SJSA1 (cell line): ENCODE data around the gene KRTAP10-2. TPM values are rescaled to one million over a fixed set of nuclear protein-coding genes. Genes with fewer than 3 reads are reported as not detected.
"Not testable (repeated sequence)": the region's sequence is repeated elsewhere in the genome, so short reads cannot be mapped to it uniquely, and the experiment has no call there.

ENCODE experiments used
- DNase-seq, 2 experiments: peaks; one replicate each; pipeline ENCODE4 v3.0.0-alpha.2; 2015 to 2020; ENCODE audit warnings: low spot score in 2 of 2, low read depth in 1 of 2
- H3K27ac ChIP-seq: fragments of 250-450 bp; sonication (Bioruptor Pico); 2 replicates; pipeline ENCODE4 v1.5.1; 2020; ENCODE audit warnings: mild to moderate bottlenecking, moderate library complexity
- H3K27me3 ChIP-seq: fragments of 250-450 bp; sonication (Bioruptor Pico); replicated peaks from 2 replicates; pipeline ENCODE4 v1.5.1; 2020; ENCODE audit warnings: mild to moderate bottlenecking, moderate library complexity
- H3K36me3 ChIP-seq: fragments of 250-450 bp; sonication (Bioruptor Pico); 2 replicates; pipeline ENCODE4 v1.5.1; 2020; ENCODE audit warnings: mild to moderate bottlenecking
- H3K4me1 ChIP-seq: fragments of 250-450 bp; sonication (Bioruptor Pico); replicated peaks from 2 replicates; pipeline ENCODE4 v1.6.1; 2021; ENCODE audit warnings: mild to moderate bottlenecking
- H3K4me3 ChIP-seq: fragments of 250-450 bp; sonication (Bioruptor Pico); 2 replicates; pipeline ENCODE4 v1.5.1; 2020; ENCODE audit warnings: mild to moderate bottlenecking
- H3K9me3 ChIP-seq: fragments of 250-450 bp; sonication (Bioruptor Pico); replicated peaks from 2 replicates; pipeline ENCODE4 v1.5.1; 2020; ENCODE audit warnings: mild to moderate bottlenecking
- total RNA-seq: library from RNA; depleted of rRNA; stranded (reverse); fragments of >200 nt; shearing (Covaris generic); gene quantifications from 2 replicates; pipeline ENCODE4 v1.2.3, GENCODE V29; 2014

KRTAP10-2 gene
- total RNA-seq, 1 experiment from 2014 or later: not detected

DNA sequence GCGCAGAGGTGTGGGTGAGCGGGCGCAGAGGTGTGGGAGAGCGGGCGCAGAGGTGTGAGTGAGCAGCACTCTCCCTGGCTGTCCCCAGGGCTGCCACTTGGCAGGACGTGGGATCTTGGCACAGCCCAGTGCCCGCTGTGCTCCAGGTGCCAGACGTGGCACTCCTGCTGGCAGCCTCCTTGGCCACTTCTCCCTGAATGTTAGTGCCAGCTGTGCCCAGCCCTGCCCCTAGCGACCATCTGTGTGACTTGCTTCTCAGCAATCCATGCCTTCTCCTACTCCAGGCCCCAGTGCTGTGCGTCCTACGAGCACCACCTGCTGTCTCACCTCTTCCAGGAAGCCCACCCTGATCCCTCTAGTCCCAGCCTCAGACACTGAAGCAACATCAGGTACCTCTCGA lies 41.8 kb downstream of the KRTAP10-2 start:
- Histone ChIP-seq H3K4me1 (no peaks in the 10 kb centered on the region), H3K27ac (no peak overlapping the region), H3K9me3 (no peaks in the 10 kb centered on the region), H3K27me3 (no peaks in the 10 kb centered on the region; the same call in 1 of the 2 replicates), H3K4me3 (no peak overlapping the region), H3K36me3 (no peaks in the 10 kb centered on the region)
- no peak for DNase-seq

DNA sequence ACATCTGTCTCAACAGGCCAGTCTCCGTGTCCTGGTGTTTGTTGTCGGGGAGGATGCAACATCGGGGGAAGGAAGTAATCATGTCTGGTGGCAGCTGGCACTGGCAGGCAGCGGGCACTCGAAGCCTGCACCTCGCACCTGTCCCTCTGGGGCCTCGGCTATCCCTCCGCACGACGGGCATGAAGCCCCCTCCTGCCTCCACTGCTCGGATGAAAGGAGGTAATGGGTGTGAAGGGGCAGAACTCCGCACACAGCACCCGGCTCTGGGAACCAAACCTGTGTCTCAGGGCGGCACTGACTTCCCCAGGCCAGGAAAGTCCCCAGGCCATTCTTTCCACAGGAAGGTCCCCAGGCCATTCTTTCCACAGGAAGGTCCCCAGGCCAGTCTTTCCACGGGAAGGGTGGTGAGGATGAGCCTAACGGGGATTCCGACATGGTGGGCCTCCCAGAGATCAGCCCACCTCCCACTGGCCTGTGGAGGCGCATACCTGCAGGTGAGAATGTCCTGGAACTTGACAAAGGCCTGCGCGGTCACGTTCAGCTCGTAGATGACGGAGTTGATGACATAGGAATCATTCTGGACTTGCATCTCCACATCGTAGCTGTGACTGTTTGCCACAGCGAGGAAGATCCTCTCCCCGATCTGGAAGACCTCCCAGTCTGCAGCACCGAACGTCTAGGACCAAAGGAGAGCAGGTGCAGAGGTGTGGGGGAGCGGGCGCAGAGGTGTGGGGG lies 42.4 kb downstream of the KRTAP10-2 start:
- H3K4me3 ChIP-seq: no peak overlapping the region
- H3K27ac ChIP-seq: no peak overlapping the region
- no peaks in the 10 kb centered on the region for H3K9me3 ChIP-seq
- H3K27me3 ChIP-seq: no peaks in the 10 kb centered on the region; the same call in 1 of the 2 replicates
- H3K36me3 ChIP-seq: no peaks in the 10 kb centered on the region
- no peak for DNase-seq
- H3K4me1 ChIP-seq: no peaks in the 10 kb centered on the region

DNA sequence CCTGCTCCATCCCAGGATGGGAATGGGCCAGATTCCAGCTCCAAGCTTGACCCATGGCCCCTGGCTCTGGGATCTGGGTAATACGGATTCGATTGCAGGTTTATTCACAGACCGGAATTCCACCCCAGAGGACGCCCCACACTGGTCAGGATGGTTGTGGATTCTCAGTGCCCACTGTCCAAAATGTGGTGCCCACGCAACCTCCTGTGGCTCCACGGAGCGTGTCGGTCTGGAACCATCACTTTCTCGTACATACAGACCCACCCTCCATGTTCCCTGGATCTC lies 42.9 kb downstream of the KRTAP10-2 start:
- Histone ChIP-seq H3K27me3 (no peaks in the 10 kb centered on the region; the same call in 1 of the 2 replicates), H3K27ac (no peak overlapping the region), H3K4me1 (no peaks in the 10 kb centered on the region), H3K4me3 (no peak overlapping the region), H3K9me3 (no peaks in the 10 kb centered on the region), H3K36me3 (no peaks in the 10 kb centered on the region)
- DNase-seq: no peak

- no peaks in the 10 kb centered on the region for H3K4me1 ChIP-seq
These were observed 43.5 kb downstream of the KRTAP10-2 start for GRCh38 chr21:44507673-44508425.

GRCh38 chr21:44506279-44507255 lies 44.7 kb downstream of the KRTAP10-2 start:
- no peak overlapping the region for H3K27ac ChIP-seq
- no peaks in the 10 kb centered on the region for H3K36me3 ChIP-seq
- no peaks in the 10 kb centered on the region for H3K9me3 ChIP-seq
- H3K4me3 ChIP-seq: no peak overlapping the region
- H3K4me1 ChIP-seq: no peaks in the 10 kb centered on the region
- DNase-seq: no peak
- no peaks in the 10 kb centered on the region; the same call in 1 of the 2 replicates for H3K27me3 ChIP-seq

More at GRCh38 chr21:44507673-44508425, 43.5 kb downstream of the KRTAP10-2 start:
- no peak for DNase-seq
- no peaks in the 10 kb centered on the region for H3K36me3 ChIP-seq
- no peaks in the 10 kb centered on the region for H3K9me3 ChIP-seq
- no peaks in the 10 kb centered on the region; the same call in 1 of the 2 replicates for H3K27me3 ChIP-seq
- H3K4me3 ChIP-seq: no peak overlapping the region
- H3K27ac ChIP-seq: no peak overlapping the region

DNA sequence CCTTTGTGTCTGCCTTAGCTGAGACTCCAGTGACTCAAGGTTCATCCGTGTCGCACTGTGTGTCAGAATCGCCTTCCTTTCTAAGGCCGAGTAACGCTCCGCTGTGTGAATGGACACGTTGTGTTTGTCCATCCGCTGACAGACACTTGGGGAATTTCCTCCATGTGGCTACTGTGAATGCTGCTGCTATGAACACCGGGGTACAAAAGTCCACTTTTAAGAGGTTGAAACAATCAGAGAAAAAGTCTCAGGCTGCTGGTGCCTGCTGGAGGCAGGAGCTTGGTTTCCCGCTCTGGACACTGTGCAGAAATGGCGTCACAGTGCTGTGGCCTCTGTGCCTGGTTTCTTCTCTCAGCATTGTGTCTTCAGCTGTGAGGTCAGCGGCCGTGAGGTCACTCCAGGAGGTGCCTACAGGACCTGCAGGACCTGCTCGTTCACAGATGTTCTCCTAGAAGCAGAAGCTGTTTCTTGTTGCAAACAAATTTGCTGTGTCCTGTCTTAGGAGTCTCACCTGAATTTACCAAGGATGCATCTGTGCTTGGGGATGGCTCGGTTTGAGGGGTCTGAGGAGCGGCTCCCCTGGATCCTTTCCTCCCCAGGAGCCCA lies 45.5 kb downstream of the KRTAP10-2 start:
- Histone ChIP-seq H3K4me3 (no peak overlapping the region), H3K27me3 (no peaks in the 10 kb centered on the region; the same call in 1 of the 2 replicates), H3K4me1 (no peaks in the 10 kb centered on the region), H3K9me3 (no peaks in the 10 kb centered on the region), H3K27ac (no peak overlapping the region), H3K36me3 (no peaks in the 10 kb centered on the region)
- DNase-seq: no peak

DNA sequence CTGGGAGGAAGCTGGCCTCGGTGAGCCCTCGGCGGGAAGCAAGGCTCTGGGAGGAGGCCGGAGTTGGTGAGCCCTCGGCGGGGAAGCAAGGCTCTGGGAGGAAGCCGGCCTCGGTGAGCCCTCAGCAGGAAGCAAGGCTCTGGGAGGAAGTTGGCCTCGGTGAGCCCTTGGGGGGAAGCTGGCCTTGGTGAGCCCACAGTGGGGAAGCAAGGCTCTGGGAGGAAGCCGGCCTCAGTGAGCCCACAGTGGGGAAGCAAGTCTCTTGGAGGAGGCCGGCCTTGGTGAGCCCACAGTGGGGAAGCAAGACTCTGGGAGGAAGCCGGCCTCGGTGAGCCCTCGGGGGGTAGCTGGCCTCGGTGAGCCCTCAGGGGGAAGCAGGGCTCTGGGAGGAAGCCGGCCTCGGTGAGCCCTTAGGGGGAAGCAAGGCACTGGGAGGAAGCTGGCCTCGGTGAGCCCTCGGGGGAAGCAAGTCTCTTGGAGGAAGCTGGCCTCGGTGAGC lies 47.4 kb downstream of the KRTAP10-2 start:
- no peak overlapping the region for H3K4me3 ChIP-seq
- no peak for DNase-seq
- H3K4me1 ChIP-seq: no peaks in the 10 kb centered on the region
- no peaks in the 10 kb centered on the region; the same call in 1 of the 2 replicates for H3K27me3 ChIP-seq
- H3K27ac ChIP-seq: no peak overlapping the region
- H3K36me3 ChIP-seq: no peaks in the 10 kb centered on the region
- H3K9me3 ChIP-seq: no peaks in the 10 kb centered on the region

- H3K27me3 ChIP-seq, H3K27ac ChIP-seq, H3K9me3 ChIP-seq, DNase-seq, H3K4me3 ChIP-seq, H3K4me1 ChIP-seq, H3K36me3 ChIP-seq: not testable (repeated sequence)
These were observed 48.1 kb downstream of the KRTAP10-2 start for GRCh38 chr21:44503006-44503889.

DNA sequence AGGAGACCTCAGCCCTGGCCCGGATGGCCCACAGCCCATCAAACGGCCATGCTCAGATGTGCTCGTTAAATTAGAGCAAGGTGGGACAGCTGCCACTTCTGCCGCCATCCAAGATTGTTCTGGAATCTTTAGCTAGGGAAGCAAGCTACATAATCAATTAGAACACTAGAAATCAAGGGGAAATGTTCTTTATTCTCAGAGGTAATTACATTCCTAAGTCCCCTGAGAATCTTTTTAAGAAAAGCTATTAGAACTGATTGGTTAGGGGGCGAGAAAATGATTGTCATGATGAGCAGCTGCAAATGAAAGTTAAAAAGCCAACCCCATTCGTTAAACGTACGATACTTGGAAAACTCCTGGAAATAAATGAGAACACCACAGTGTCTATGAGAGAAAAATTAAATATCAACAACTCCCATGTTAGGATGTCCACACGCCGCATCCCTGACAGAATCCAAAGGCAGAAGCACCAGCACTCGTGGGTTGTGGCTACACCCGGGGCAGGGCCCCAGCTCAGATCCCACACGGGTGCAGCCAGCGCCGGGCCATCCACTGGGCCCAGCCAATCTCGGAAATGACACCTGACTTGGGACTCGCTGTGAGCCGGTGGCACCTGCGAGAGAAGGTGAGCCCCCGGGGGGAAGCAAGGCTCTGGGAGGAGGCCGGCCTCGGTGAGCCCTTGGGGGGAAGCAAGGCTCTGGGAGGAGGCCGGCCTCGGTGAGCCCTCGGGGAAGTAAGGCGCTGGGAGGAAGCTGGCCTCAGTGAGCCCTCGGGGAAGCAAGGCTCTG lies 48.9 kb downstream of the KRTAP10-2 start:
- DNase-seq: no peak
- Histone ChIP-seq H3K27ac (no peak overlapping the region), H3K36me3 (no peaks in the 10 kb centered on the region), H3K27me3 (no peaks in the 10 kb centered on the region; the same call in 1 of the 2 replicates), H3K4me1 (no peaks in the 10 kb centered on the region), H3K4me3 (no peak overlapping the region), H3K9me3 (no peaks in the 10 kb centered on the region)
